Peyer's patch (tissue), 4 donors: ENCODE data around the gene UBE2J2.

Experiments used
- CTCF ChIP-seq, 6 experiments: fragments of 450-650 bp in 4 of 6; fragments of 200-600 bp in 2 of 6; sonication (generic) in 1 of 6; IDR thresholded peaks; one replicate each; pipeline ENCODE4 v1.5.1; 2017 to 2019; ENCODE audit warnings: antibody characterized with exemption in 6 of 6, mild to moderate bottlenecking in 3 of 6, moderate library complexity in 1 of 6
- POLR2A ChIP-seq, 2 donors: fragments of 450-650 bp; IDR thresholded peaks; one replicate each; pipeline ENCODE4 v1.5.1; 2017; ENCODE audit warnings: antibody characterized with exemption in 2 of 2, mild to moderate bottlenecking in 2 of 2, moderate library complexity in 2 of 2

- no peak for TF ChIP-seq CTCF (IDR thresholded peaks at IDR 0.05)
- TF ChIP-seq POLR2A (IDR thresholded peaks at IDR 0.05): no peak
Measured at GRCh38 chr1:1295154-1295923, 21.7 kb upstream of the UBE2J2 start.
